Chondrocyte (in vitro differentiated cells): ENCODE results near the gene C4BPB. TPM values are rescaled to one million over a fixed set of nuclear protein-coding genes. Genes with fewer than 3 reads are reported as not detected.

Source experiments
- DNase-seq: peaks from one replicate; pipeline ENCODE4 v3.0.0; 2021; ENCODE audit warnings: mixed read lengths, low spot score
- H3K27ac Mint-ChIP-seq: one replicate; pipeline ENCODE4 v1.8.0; 2021; ENCODE audit warnings: mild to moderate bottlenecking, moderate library complexity, mixed read lengths; ENCODE audit not compliant: unreplicated experiment
- H3K27me3 Mint-ChIP-seq: 2 replicates; pipeline ENCODE4 v1.8.0; 2021; ENCODE audit warnings: low read depth, mixed read lengths
- H3K36me3 Mint-ChIP-seq: 2 replicates; pipeline ENCODE4 v1.8.0; 2021; ENCODE audit warnings: low read depth, mixed read lengths
- H3K4me1 Mint-ChIP-seq: 2 replicates; pipeline ENCODE4 v1.8.0; 2021; ENCODE audit warnings: low read depth, mild to moderate bottlenecking, mixed read lengths
- H3K4me3 Mint-ChIP-seq: one replicate; pipeline ENCODE4 v1.8.0; 2021; ENCODE audit warnings: mild to moderate bottlenecking, moderate library complexity, mixed read lengths; ENCODE audit not compliant: unreplicated experiment
- H3K9me3 Mint-ChIP-seq: 2 replicates; pipeline ENCODE4 v1.8.0; 2021; ENCODE audit warnings: low read depth, mixed read lengths
- total RNA-seq: library from RNA; stranded (reverse); gene quantifications from 3 replicates; pipeline ENCODE4 v1.2.1, GENCODE V29; 2021
- TF ChIP-seq, protein P1 (sequence below): fragments of 200-600 bp; sonication (generic); IDR thresholded peaks from 2 replicates; pipeline ENCODE4 v1.5.0; 2021; ENCODE audit warnings: antibody characterized with exemption, mild to moderate bottlenecking, moderate library complexity

The C4BPB gene
- total RNA-seq, 1 donor from 2014 or later, result not detected

DNA sequence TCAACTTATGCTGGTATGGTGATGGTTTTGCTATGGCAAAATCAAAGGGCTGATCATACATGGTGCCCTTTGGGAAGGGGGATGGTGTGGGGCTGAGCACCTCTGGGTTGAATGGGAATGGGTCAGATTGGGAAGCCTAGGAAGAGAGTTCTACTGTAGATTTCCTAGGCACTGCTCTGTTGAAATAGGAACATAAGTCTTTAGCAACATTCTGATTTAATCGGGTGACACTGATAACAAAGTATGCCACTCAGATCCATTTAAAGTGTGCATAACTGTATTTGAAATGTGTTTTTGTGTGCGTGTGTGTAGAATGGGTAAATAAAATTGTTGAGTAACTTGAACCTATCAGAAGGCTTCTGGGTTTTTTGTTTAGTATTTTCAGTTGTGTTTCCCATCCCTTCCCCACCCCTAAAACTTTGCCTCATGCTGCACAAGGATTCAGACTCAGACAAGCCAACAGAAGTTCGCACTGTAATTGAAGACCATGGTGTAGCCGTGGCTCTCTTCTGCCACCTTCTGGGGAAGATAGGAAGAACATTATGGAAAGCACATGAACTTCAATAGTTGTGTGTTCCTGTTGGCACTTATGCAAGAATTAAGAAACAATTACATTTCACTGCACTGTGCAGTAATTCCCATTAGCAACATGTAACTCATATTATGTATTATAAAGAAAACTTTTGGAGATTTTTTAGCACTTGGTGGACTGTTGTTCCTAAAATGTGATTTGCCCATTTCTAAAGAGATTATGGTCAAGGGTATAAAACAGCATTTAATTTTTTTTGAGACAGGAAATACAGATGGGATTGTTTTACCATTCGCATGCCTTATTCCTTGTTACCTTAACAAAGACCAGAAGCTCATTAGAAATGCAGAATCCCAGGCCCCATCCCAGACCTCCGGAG lies 10.9 kb upstream of the C4BPB start:
- no peaks in the 10 kb centered on the region for H3K4me1 Mint-ChIP-seq
- peaks cover 4% of the 10 kb centered on the region for H3K36me3 Mint-ChIP-seq
- no peaks in the 10 kb centered on the region for H3K27me3 Mint-ChIP-seq
- TF ChIP-seq, protein P1, sequence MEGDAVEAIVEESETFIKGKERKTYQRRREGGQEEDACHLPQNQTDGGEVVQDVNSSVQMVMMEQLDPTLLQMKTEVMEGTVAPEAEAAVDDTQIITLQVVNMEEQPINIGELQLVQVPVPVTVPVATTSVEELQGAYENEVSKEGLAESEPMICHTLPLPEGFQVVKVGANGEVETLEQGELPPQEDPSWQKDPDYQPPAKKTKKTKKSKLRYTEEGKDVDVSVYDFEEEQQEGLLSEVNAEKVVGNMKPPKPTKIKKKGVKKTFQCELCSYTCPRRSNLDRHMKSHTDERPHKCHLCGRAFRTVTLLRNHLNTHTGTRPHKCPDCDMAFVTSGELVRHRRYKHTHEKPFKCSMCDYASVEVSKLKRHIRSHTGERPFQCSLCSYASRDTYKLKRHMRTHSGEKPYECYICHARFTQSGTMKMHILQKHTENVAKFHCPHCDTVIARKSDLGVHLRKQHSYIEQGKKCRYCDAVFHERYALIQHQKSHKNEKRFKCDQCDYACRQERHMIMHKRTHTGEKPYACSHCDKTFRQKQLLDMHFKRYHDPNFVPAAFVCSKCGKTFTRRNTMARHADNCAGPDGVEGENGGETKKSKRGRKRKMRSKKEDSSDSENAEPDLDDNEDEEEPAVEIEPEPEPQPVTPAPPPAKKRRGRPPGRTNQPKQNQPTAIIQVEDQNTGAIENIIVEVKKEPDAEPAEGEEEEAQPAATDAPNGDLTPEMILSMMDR, result peak; percentile 92
- no peak for DNase-seq
- no peak overlapping the region for H3K27ac Mint-ChIP-seq
- no peaks in the 10 kb centered on the region for H3K9me3 Mint-ChIP-seq
- no peak overlapping the region for H3K4me3 Mint-ChIP-seq

DNA sequence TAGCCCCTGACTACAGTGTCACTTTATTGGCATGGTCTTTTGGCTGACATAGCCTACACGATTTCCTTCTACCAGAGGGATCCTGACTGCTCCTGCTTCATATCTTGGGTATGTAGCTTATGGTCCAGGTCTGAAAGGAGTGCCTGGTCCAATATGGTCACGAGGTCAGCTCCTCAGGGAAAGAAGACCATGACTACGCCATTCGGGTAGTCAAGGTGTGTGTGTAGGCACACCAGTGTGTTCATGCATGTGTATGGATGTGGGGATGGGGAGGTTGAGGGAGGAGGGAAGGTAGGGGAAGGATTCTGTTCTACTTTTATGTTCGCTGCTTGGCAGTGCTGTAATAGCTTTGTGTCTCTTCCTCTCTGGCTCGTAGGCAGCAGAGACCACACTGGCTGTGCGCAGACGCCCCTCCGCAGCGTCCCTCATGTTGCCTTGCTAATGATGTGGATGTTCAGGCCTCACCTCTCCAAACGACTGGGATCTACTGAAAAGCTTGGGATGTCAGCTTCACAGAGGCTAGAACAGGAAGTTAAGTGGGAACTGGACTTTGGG lies 10.0 kb upstream of the C4BPB start:
- no peaks in the 10 kb centered on the region for H3K4me1 Mint-ChIP-seq
- TF ChIP-seq, protein P1, result no peak
- no peak for DNase-seq
- no peak overlapping the region for H3K27ac Mint-ChIP-seq
- H3K9me3 Mint-ChIP-seq, result no peaks in the 10 kb centered on the region
- peaks cover 3% of the 10 kb centered on the region for H3K27me3 Mint-ChIP-seq
- H3K36me3 Mint-ChIP-seq, result peaks cover 4% of the 10 kb centered on the region
- no peak overlapping the region for H3K4me3 Mint-ChIP-seq

DNA sequence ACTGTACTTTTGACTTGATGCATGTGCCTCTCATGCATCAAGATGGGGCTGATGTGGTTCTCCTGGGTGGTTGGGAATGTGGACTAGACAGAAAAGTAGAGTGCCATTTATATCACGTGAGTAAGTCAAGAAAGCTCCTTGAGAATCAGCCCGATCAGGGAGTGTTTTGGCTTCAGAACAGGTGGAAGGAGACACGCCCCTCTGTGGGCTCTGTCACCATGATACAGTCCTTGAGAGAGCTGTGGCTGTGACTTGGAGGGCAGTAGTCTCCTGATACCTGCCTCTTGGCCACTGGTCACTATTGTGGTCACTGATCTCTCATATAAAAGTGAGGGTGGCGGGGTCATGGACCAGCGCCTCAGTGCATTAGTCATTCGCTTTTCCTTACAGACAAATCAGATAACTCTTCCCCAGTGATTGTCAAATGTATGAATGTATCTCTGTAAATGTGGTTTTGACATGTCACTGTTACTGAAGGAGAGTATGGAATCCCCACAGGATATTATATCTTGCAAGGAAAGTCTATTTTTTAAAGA lies 8.9 kb upstream of the C4BPB start:
- Mint-ChIP-seq H3K9me3 (no peaks in the 10 kb centered on the region), H3K36me3 (peaks cover 4% of the 10 kb centered on the region), H3K4me1 (peaks cover 9% of the 10 kb centered on the region), H3K27ac (no peak overlapping the region), H3K27me3 (peaks cover 3% of the 10 kb centered on the region), H3K4me3 (no peak overlapping the region)
- TF ChIP-seq, protein P1, result no peak
- DNase-seq, result no peak

DNA sequence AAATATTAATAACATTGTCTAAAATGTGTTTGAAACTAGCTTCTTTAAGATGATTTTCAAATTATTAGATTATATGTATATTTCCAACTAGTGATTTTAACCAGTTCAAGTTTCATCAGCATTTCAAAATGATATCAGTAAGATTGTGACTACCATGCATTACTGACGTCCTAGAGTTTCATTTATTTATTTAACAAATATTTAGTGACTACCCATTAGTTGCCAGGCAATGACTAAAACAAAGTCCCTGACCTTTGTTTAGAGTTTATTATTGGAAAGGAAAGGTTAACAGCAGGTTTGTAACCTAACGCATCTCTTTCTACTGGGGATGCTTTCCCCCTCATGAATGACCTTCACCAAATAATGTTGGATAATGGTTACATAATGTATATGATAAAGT lies 7.6 kb upstream of the C4BPB start:
- peaks cover 4% of the 10 kb centered on the region for H3K36me3 Mint-ChIP-seq
- no peak for DNase-seq
- no peaks in the 10 kb centered on the region for H3K9me3 Mint-ChIP-seq
- peaks cover 16% of the 10 kb centered on the region for H3K4me1 Mint-ChIP-seq
- TF ChIP-seq, protein P1, result no peak
- peaks cover 3% of the 10 kb centered on the region for H3K27me3 Mint-ChIP-seq
- H3K4me3 Mint-ChIP-seq, result no peak overlapping the region
- H3K27ac Mint-ChIP-seq, result no peak overlapping the region

DNA sequence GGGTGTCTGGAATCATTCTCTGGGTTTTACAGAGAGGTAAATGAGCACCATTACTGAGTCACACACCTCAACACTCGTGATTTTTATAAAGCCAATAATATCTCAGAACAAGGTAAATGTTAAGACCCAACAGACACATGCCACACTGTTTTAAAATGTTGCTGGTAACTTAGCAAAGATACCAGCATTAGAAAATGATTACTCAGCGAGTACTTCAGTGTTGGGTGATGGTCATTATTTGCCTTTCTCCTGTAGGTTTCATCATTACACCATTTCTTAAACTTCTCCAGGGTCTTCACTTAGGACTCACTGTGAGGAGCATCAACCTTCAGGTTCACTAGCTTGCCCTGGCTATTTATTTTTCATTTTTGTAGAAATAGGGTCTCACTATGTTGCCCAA lies 6.9 kb upstream of the C4BPB start:
- DNase-seq, result no peak
- Mint-ChIP-seq H3K4me1 (peaks cover 16% of the 10 kb centered on the region), H3K36me3 (peaks cover 4% of the 10 kb centered on the region), H3K27ac (no peak overlapping the region), H3K27me3 (peaks cover 4% of the 10 kb centered on the region), H3K4me3 (no peak overlapping the region), H3K9me3 (no peaks in the 10 kb centered on the region)
- TF ChIP-seq, protein P1, result no peak
